ENCODE data around the gene DYNC1H1.

Gene DYNC1H1

DNA sequence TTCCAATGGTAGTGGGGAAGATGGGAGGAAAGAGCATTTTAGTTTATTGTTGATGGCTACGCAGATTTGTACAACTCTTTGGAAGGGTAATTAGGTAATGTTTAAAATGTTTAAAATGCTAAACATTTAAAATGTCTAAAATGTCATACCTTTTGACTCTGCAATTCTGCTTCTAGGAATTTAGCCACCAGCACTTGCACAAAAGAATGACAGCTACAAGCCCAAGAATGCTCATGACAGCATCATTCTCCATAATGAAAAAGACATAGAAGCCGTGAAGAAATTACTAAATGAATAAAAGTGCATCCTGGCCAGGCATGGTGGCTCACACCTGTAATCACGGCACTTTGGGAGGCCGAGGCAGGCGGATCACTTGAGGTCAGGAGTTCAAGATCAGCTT lies 19.9 kb upstream of the DYNC1H1 start:
- no peak for DNase-seq (ENCODE audit: low read depth in 2 of 2)

DNA sequence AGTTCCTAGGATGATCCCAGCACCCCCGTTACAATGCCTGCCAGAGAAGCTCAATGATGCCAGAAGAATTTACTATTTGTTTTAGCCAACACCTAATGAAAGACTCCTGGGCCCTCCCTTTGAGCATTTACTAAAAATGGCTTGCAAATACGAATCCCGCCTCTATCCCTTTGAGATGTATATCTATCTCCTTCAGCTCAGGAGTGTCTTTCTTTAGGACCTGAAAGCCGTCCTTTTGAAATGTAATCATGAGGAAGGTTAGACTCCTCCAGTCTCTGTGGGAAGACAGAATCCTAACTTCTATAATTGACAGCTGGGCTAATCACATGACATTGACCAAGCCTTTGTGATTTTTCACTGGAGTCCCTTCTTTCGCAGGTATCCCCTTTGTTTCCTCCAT lies 19.2 kb upstream of the DYNC1H1 start:
- no peak for DNase-seq (ENCODE audit: low read depth in 2 of 2)

DNA sequence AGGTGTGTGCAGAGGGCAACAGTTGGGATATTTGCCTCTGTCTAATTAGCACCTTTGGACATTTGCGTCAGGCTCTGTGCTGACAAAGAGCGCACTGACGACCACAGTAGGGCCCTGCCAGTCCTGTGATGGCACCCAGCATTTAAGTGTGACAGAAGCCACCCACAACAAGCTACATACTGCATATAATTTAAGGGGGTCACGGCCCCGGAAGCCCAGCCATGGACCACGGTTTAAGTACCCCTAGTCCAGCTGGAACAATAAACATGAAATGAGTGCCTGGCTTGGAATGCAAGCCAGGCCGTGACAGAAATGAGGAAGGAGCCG lies 16.8 kb upstream of the DYNC1H1 start:
- no peak for DNase-seq (ENCODE audit: low read depth in 2 of 2)

DNA sequence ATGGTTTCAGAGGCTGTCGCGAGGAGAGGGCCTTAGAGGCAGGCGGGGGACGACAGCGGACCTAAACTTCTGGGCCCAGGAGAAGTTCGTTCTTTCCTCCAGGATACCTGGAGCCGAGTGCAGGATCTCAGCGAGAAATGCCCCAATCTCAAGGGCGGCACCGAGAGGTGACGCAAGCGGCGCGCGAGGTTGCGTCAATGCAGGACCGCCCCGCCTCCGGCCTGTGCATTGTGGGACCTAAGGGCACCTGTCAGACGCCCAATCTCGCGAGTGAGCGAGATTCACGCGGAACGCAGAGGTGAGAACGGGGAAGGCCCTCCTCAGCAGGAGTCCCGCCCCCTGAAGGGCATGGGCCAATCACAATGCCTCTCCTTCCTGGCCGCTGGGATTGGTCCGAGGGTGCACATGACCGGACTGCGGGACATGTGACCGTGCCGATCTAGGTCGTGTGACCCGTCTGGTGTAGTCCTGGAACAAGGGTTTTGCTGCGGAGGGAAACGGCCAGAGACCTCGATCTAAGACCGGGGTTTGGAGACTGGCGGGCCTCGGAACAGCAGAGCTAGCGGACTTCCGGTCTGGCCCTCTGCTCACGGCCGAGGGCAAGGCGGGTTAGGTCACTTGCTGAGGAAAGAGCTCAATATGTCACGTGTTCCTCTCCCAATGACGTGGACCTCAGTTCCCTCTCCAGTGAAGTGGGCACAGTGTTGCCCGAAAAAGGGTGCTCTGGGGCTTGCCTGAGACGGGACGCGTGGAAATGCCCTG lies 16.3 kb upstream of the DYNC1H1 start:
- peak; percentile 99 for DNase-seq (ENCODE audit: low read depth in 2 of 2)

DNA sequence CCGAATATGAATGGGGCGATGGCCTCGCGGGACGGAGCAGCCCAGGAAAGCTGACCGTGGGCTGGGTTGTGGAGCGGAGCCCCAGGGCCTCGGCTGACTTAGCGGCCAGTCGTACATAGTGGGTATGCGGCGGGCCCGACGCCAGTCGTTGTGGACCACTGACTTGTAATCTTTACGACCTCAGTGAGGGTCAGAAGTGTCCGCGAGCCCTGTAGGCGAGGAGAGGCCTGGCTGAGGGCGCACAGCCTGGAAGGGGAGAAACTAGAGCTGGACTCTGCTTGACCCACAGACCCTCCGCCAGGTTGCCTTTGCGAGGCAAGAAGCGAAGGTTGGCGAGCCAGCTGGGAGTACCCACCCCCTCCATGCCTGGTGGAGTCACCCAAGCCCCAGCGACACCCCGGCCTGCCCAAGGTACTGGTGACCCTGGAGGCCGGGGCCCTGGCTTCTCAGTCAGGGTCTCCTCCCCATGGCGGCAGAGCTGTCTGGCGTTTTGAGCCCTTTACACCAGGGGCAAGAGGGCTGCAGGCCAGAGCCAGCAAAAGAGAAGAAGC lies 15.6 kb upstream of the DYNC1H1 start:
- no peak for DNase-seq (ENCODE audit: low read depth in 2 of 2)

DNA sequence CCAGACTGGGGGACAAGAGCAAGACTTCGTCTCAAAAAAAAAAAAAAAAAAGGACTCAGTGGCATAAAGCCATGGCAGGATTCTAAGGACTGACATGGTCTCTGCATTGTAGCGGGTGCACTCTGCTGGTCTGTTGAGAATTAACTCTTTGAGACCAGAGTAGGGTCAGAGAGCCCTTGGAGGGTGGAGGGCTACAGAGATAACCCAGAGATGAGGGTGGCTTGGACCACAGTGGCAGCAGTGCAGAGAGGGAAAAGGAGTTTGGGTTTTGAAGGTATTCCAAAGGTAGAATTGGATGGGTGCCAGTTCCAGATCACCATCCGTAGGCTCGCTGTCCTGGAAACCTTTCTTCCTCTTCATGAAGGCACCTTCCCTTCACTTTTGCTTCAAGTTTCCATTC lies 14.3 kb upstream of the DYNC1H1 start:
- DNase-seq (ENCODE audit: low read depth in 2 of 2) = no peak

DNA sequence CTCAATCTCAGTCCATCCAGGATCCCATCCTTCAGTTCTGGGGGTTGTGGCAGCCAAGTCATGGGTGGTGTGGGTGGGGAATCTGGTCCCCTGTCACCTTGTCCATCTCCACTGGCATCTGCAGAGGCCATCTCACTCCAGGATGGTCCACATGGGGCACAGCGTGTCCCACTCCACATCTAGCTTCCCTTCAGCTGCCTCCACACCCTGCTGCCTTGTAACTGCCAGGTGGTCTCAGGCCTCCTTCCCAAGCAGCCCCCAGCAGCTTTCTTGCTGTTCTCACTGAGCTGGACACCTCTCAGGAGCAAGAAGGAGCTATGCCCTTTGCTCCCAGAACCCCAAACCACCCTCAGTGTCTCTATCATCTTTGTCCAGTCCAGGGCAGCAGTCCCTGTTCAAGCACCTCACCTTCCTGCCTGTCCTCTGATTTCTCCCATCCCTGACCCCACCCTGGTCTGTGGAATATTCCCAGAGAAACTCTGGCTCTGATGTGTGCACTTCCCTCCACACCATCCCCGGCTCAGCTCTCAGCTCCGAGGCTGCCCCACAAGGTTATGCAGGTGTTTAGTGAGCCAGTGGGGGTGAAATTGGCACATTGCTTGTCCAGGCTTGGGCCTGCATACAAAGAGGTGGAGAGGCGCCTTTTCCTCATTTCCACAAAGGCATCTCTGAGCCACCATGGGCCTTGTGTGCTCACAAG lies 13.7 kb upstream of the DYNC1H1 start:
- no peak for DNase-seq (ENCODE audit: low read depth in 2 of 2)

DNA sequence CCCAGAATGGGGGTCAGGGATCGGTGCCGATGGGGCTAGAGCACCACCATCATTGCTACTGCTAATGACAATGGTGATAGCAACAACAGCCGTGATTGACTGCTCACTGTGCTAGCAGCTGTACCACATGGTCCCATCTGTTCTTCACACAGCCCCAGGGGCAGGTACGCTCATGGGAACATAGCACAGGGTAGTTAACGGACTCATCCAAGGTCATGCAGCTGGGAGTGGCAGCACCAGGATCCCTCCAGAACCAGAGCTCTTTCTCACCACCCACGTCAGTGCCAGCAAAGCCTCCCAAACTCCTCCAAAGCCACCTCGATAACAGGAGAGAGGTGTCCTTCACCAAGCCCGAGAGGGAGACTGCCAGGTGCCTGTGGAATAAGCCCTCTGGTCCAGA lies 11.2 kb upstream of the DYNC1H1 start:
- DNase-seq (ENCODE audit: low read depth in 2 of 2) = no peak

DNA sequence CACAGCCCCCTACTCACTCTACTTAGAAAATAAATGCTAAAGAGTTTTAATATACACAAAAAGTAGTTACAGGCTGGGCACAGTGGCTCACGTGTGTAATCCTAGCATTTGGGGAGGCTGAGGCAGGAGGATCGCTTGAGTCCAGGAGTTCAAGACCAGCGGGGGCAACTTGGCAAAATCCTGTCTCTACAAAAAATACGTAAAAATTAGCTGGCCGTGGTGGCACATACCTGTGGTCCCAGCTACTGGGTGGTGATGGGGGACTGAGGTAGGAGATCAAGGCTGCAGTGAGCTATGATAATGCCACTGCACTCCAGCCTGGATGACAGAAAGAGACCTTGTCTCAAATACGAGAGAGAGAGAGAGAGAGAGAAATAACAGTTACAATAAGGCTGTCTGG lies 9.9 kb upstream of the DYNC1H1 start:
- DNase-seq (ENCODE audit: low read depth in 2 of 2) = no peak

DNA sequence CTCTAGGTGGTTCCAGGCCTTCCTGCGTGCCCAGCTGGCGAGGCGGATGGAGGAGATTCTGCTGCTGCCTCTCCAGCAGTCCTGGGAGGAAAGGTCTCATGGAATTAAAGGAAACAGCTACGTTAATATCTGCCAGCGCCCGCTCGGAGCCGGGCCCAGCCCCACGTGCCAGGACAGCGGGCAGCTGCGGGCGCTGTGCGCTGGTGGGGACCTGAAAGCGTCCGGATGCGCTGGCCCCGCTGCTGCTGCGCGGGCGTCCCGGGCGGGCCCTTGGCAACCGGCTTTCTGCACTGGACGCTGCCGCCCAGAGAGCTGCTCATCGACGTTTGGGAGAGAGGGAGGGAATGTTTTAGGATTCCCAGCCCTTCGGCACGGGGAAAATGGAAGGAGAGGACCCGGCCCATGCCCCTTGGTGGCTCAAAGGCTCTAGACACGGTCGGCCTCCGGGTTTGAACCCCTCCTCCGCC lies 8.6 kb upstream of the DYNC1H1 start:
- no peak for DNase-seq (ENCODE audit: low read depth in 2 of 2)

DNA sequence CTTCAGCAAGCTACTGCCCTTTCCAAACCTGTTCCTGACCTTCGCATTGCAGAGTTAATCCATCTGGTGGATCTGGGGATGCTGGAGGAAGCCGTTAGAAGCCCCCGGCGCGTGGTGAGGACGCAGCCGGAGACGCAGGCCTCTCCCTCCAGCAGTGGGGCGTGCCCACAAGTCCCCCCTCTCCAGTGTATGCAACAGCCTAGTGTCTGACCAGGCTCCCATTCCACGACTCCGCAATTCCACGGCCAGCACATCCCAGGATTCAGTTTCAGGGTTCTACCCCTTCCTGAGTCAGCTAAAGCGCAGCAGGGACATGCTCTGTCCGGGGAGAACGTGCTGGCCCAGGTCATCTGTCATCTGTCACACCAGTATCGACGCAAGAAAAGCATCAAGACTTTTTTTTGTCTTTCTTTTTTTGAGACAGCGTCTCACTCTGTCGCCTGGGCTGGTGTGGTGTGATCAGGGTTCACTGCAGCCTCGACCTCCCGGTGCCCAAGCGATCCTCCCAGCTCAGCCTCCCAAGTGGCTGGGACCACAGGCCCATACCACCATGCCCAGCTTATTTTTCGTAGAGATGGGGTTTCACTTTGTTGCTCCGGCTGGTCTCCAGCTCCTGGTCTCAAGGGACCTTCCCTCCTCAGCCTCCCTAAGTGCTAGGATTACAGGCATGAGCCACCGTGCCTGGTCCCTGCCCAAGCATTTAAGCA lies 8.0 kb upstream of the DYNC1H1 start:
- DNase-seq (ENCODE audit: low read depth in 2 of 2) = no peak

DNA sequence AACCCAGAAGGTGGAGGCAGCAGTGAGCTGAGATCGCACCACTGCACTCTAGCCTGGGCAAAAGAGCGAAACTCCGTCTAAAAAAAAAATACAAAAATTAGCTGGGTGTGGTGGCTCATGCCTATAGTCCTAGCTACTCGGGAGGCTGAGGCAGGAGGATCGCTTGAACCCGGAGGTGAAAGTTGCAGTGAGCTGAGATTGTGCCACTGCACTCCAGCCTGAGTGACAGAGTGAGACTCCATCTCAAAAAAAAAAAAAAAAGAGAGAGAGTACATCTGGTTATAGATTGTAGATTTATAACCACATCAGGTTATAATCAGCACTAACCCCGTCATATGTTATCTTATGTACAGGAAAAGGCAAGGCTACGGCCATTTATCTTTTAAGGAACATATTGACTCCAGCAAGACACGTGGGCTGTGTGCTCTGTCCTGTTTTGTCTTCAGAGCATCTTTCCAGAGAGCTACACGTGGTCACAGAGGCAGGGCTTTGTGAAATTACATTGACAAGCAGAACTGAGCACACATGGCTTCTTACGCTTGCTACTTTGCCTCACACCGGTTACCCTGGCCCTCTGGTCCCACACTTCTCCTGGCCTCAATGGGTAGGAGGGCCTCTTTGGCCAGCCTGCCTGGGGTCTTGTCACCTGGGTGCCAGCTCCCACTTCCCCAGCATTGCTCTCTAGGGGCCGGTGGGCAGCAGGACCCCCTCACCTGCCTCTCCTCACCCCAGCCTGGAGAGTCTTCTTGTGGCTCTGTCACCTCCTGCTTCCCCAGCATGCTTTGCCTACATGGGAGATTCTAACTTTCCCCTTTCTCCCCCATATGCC lies 6.8 kb upstream of the DYNC1H1 start:
- DNase-seq (ENCODE audit: low read depth in 2 of 2) = no peak

DNA sequence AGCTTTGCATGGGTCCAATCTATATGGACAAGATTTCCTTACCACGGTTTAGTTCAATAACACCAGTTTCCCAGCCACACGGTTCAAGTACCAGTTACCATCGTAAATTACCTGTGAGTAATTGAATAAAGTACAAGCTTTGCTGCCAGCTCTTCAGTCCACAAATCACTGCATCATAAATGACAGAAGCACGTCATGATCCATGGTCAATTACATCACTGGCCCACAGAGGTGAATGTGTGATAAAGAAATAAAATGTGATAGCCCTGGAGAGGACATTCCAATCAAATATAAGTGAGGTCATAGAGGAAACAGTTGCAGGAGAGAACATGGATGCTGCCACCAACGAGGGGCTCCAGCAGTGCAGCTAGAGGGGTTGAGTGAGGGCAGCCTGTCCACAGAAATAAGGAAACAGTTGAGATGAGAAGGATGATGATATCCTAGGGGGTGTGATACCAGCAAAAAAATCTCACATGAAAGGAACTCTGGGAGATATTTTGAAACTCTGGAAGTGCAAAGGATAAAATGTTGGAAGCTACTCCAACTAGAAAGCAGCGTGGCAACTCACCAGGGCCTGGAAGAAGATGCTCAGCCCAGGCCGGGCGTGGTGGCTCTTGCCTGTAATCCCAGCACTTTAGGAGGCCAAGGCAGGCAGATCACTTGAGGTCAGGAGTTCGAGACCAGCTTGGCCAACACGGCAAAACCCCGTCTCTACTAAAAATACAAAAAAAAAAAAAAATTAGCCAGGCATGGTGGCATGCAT lies 5.8 kb upstream of the DYNC1H1 start:
- no peak for DNase-seq (ENCODE audit: low read depth in 2 of 2)

DNA sequence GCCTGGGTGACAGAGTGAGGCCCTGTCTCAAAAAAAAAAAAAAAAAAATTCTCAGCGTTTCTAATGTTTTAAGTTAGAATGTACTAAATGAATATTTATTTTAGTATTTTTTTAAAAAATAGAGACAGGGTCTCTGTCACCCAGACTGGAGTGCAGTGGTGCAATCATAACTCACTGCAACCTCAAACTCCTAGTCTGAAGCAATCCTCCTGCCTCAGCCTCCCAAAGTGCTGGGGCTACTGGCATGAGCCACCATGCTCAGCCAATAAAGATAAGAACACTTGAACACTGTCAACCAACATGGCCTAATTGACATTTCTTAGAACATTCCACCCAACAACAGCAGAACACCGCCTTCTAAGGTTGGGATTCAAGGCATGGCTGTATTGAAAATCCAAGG lies 5.1 kb upstream of the DYNC1H1 start:
- DNase-seq (ENCODE audit: low read depth in 2 of 2) = no peak

DNA sequence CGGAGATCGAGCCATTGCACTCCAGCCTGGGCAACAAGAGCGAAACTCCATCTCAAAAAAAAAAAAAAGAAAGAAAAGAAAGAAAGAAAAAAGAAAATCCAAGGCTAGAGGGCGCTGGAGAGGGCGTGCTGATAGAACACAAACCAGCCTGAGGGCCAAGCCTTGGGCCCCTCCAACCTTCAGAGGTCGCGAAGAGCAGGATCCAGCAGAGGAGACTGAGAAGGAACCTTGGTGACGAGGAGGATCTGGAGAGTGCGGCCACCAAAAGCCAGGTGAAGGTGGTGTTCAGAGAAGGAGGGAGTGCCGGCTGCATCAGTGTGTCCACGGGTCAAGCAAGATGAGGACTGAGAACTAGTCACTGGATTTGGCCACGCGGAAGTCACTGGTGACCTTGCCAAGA lies 4.1 kb upstream of the DYNC1H1 start:
- DNase-seq (ENCODE audit: low read depth in 2 of 2) = no peak

DNA sequence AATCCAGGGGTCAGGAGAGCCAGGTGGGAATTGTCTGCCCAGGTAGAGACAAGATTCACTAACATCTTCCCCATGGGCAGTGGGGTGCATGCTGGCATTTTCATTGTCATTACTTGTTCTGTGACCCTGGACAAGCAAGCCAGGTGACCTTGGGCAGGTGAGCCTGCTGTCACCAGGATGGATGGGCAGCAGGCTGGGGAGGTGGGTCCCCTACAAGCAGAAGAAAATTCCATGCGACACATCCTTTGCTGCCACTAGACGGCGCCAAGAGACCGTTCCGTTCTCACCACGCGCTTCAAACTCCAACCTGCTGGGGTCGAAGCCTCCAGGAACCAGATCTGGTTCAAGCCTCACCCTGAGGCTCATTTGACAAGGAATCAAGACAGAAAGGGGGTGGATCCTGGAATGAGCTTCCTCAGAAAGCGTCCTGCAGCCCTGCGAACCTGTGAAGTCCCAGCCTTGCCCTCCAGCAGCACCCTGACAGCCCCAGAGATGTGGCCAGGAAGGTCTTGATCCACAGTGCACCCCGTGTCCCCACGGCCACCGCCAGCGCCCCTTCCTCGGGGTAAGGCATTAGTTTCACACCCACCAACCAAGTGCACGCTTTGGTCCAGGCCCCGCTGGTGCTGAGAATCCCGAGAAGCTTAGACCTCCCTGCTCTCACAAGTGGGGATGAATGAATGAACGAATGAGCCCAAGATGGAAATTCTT lies 3.2 kb upstream of the DYNC1H1 start:
- peak; percentile 50 to 54 for DNase-seq (ENCODE audit: low read depth in 2 of 2)

DNA sequence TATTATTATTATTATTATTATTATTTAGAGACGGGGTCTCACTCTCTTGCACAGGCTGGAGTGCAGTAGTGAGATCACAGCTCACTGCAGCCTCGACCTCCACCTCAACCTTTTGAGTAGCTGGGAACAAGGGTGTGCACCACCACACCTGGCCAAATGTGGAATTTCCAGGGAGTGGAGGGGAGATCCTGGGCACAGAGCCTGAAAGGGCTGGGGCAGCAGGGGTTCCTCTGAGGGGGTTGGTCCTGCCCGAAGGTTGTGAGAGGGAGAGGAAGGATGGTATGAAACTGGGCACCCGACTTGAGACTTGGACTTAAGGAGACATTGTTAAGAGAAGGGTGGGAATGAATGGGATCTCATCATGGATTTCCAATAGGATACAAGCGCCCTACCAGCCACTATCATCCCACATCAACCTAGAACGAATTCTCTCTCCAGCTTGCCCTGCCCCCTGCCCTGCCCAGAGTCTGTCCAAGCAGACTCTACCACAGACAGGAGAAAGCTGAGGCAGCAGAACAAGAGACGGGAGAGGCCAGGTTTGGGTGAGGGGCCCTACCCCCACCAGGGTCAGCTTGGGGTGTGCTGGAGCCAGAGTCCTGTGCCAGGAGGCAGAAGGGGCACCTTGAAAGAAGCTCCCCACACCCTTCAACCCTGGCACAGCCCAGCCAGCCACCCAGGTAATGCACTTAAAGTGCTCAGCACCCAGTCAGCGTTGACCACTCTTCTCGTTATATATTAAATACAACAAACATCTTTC lies 2.4 kb upstream of the DYNC1H1 start:
- DNase-seq (ENCODE audit: low read depth in 2 of 2) = no peak

DNA sequence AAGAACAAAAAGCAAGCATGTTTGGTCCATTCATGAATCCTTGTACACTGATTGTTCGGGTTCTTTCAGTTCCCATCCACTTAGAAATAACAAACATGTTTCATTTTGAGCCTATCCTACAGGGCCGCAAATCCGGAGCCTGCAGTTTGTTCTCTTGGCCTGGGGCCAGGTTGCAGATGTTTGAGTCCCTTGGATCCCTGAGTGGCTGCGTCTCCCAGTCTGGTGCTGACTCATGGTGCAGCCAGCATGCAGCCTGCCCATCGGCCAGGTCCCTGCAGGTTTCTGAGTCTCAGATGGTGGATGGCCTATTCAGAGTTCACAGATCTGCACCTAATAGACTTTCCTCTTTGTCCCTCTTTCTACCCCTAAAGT lies 1.9 kb upstream of the DYNC1H1 start:
- no peak for DNase-seq (ENCODE audit: low read depth in 2 of 2)

DNA sequence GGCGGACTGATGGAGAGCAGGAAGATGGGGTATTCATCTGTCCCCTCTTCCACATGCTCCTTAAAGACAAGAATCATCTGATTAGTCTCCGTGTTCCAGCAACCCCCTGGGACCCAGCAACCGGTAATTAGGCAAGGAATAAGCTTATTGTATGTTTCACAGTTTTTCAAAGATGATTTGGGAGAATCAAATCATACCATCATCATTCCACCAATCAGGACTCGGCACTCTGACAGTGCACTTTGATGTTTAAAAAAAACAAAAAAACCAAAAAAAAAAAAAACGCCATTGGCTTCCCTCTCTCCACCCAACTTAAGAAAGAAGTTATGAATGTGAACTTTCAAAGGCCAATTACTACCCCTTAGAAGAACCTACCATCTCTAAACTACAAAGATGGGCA lies 1.3 kb upstream of the DYNC1H1 start:
- DNase-seq (ENCODE audit: low read depth in 2 of 2) = no peak
